IgD-negative memory B cell (primary cell): Measurements from ENCODE around the gene DPP7. TPM values are rescaled to one million over a fixed set of nuclear protein-coding genes. Genes with fewer than 3 reads are reported as not detected.
A peak's percentile ranks its signal among the peaks of the same experiment; 100 is the strongest.
"Not testable (repeated sequence)": the region's sequence is repeated elsewhere in the genome, so short reads cannot be mapped to it uniquely, and the experiment has no call there.

Experiments used
- H3K27ac Mint-ChIP-seq, 3 donors: one replicate each; pipeline ENCODE4 v1.8.0; 2020 to 2022; ENCODE audit warnings: mild to moderate bottlenecking in 3 of 3, mixed read lengths in 3 of 3, moderate library complexity in 1 of 3
- H3K27me3 Mint-ChIP-seq: one replicate; pipeline ENCODE4 v1.8.0; 2021; ENCODE audit warnings: mixed read lengths
- H3K36me3 Mint-ChIP-seq: one replicate; pipeline ENCODE4 v1.8.0; 2020; ENCODE audit warnings: mild to moderate bottlenecking, mixed read lengths
- H3K4me1 Mint-ChIP-seq, 3 donors: one replicate each; pipeline ENCODE4 v1.8.0; 2020 to 2022; ENCODE audit warnings: mixed read lengths in 3 of 3, mild to moderate bottlenecking in 1 of 3
- H3K4me3 Mint-ChIP-seq, 4 donors: one replicate each; pipeline ENCODE4 v1.8.0; 2020 to 2022; ENCODE audit warnings: mild to moderate bottlenecking in 4 of 4, mixed read lengths in 4 of 4, moderate library complexity in 3 of 4
- H3K9me3 Mint-ChIP-seq, 3 donors: one replicate each; pipeline ENCODE4 v1.8.0; 2020 to 2021; ENCODE audit warnings: mixed read lengths in 3 of 3, mild to moderate bottlenecking in 1 of 3
- polyA plus RNA-seq: library from polyadenylated mRNA; unstranded; fragments of 300-500 nt; fragmentation: Illumina TruSeq; gene quantifications from one replicate; pipeline ENCODE4 v1.2.3, GENCODE V29; 2021

Gene DPP7
- polyA plus RNA-seq, 1 donor from 2014 or later, result 110 TPM

- H3K27ac Mint-ChIP-seq, result peak within 1 kb of the TSS; percentile 77 to 96 (median 93)
- H3K36me3 Mint-ChIP-seq, result no peaks in the 10 kb centered on the region
- H3K27me3 Mint-ChIP-seq, result no peaks in the 10 kb centered on the region
- no peaks in the 10 kb centered on the region for H3K9me3 Mint-ChIP-seq
- peaks cover 16 to 17% (median 17%) of the 10 kb centered on the region in 3 donors for H3K4me1 Mint-ChIP-seq
- H3K4me3 Mint-ChIP-seq, result peak within 1 kb of the TSS; percentile 76 to 92 (median 85)
Measured at GRCh38 chr9:137070201-137070905, 44.2 kb downstream of the DPP7 start, which contains the start of gene SAPCD2. Gene SAPCD2, minus strand, starts transcription at chr9:137070557. Its CDS starts 97 bp downstream, at chr9:137070460.

GRCh38 chr9:137069508-137070091 lies 44.9 kb downstream of the DPP7 start:
- Mint-ChIP-seq H3K36me3 (no peaks in the 10 kb centered on the region), H3K27ac (no peak overlapping the region), H3K4me3 (peak overlapping the region; percentile 20 to 67 (median 30)), H3K4me1 (peaks cover 8 to 12% (median 10%) of the 10 kb centered on the region in 3 donors), H3K9me3 (no peaks in the 10 kb centered on the region), H3K27me3 (no peaks in the 10 kb centered on the region)

DNA sequence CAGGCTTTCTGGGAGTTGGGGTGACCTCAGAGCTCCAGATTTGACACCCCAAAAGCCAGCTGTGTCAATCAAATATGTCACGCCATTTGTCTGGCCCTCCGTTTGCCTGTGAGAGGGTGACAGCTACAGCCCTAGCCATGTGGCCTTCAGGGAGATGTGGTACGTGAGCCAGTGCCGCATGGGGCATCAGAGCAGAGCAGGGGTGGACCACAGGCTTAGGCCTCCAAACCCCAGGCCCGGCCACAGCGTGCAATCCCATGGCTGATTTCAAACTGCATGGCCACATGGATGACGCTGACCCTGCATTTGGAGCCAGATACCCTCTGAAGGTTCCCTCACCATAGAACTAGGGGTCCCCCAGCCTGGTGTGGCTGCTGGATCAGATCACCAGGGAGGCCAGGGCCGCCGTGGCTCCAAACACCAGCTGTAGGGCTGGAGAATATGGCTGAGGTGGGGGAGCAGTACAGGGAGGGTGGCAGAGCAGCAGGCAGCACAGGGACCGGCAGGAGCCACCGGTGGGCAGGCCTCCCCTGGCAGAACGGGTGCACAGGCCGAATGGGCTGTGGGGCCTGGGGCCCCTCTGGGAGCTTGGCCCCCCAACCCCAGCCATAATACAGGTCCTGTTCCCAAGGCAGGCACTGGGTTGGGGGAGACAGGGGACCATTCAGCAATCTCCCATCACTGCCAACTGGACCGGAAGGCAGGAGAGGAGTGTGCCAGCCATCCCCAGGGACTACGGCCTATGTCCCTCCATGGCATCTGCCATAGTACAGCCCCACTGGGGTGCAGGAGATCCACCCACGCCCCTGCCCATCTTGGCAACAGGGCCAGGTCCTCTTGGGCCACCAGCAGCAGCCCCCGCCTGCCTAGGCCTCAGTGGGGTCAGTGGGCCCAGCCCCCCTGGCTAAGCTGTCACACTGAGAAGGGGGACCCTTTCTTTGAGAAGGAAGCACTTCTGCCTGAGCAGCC lies 45.7 kb downstream of the DPP7 start:
- Mint-ChIP-seq H3K27ac (peak overlapping the region in 1 of 3 donors; percentile 34), H3K4me1 (peaks cover 6 to 14% (median 9%) of the 10 kb centered on the region in 3 donors), H3K27me3 (peaks cover 1% of the 10 kb centered on the region), H3K9me3 (no peaks in the 10 kb centered on the region), H3K4me3 (peak overlapping the region; percentile 38 to 83 (median 74)), H3K36me3 (no peaks in the 10 kb centered on the region)

GRCh38 chr9:137067860-137068538 lies 46.5 kb downstream of the DPP7 start:
- H3K36me3 Mint-ChIP-seq, result no peaks in the 10 kb centered on the region
- H3K9me3 Mint-ChIP-seq, result no peaks in the 10 kb centered on the region
- peaks cover 1% of the 10 kb centered on the region for H3K27me3 Mint-ChIP-seq
- peak overlapping the region; percentile 39 to 86 (median 76) for H3K4me3 Mint-ChIP-seq
- H3K27ac Mint-ChIP-seq, result peak overlapping the region; percentile 76 to 94 (median 91)
- H3K4me1 Mint-ChIP-seq, result peaks cover 6 to 12% (median 9%) of the 10 kb centered on the region in 3 donors

- Mint-ChIP-seq H3K36me3 (no peaks in the 10 kb centered on the region), H3K27ac (no peak overlapping the region), H3K9me3 (no peaks in the 10 kb centered on the region), H3K4me1 (peaks cover 6 to 12% (median 9%) of the 10 kb centered on the region in 3 donors), H3K27me3 (peaks cover 1% of the 10 kb centered on the region), H3K4me3 (no peak overlapping the region)
Measured at GRCh38 chr9:137066096-137066861, 48.3 kb downstream of the DPP7 start.

DNA sequence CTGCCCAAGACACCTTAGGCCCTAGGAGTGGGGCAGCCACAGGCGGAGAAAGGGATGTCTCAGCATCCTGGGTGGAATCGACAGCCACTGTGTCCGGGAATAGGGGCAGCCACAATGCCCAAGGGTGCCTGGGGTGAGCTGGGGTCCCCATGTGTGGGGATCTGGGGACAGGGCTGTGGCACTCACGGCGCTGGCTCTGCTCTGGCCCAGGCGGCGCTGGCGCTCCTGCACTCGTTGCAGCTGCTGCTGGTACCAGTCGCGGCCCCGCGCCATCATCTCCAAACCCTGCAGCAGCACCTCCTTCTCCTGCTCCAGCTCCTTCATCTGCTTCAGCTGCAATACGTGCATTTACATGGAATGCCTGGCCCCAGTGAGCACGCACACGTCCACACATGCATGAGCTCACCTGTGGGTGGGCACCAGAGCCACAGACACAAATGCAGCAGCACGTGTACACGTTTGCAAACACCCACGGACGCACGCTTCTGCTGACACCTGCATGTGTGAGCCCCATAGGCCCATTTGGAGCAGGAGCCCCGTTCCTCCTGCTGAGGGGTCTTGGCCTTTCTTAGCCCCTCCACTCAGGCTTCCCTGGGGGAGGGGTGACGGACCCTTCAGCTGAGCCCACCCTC lies 49.1 kb downstream of the DPP7 start:
- Mint-ChIP-seq H3K4me1 (peaks cover 5 to 8% (median 6%) of the 10 kb centered on the region in 3 donors), H3K36me3 (no peaks in the 10 kb centered on the region), H3K9me3 (no peaks in the 10 kb centered on the region), H3K4me3 (no peak overlapping the region), H3K27me3 (peaks cover 1% of the 10 kb centered on the region), H3K27ac (no peak overlapping the region)

GRCh38 chr9:137064880-137065164 lies 49.7 kb downstream of the DPP7 start:
- Mint-ChIP-seq H3K27me3 (peaks cover 1% of the 10 kb centered on the region), H3K36me3 (no peaks in the 10 kb centered on the region), H3K27ac (no peak overlapping the region), H3K9me3 (no peaks in the 10 kb centered on the region), H3K4me1 (peaks cover 5 to 8% (median 6%) of the 10 kb centered on the region in 3 donors), H3K4me3 (no peak overlapping the region)

GRCh38 chr9:137064027-137064879 lies 50.3 kb downstream of the DPP7 start:
- Mint-ChIP-seq H3K27me3 (peaks cover 1% of the 10 kb centered on the region), H3K4me1 (peaks cover 5 to 7% (median 6%) of the 10 kb centered on the region in 3 donors), H3K9me3 (no peaks in the 10 kb centered on the region), H3K27ac (peak overlapping the region in 1 of 3 donors; percentile 72), H3K4me3 (no peak overlapping the region), H3K36me3 (no peaks in the 10 kb centered on the region)

GRCh38 chr9:137063311-137064026 lies 51.1 kb downstream of the DPP7 start:
- H3K4me3 Mint-ChIP-seq, result no peak overlapping the region
- H3K36me3 Mint-ChIP-seq, result no peaks in the 10 kb centered on the region
- peak overlapping the region in 1 of 3 donors; percentile 72 for H3K27ac Mint-ChIP-seq
- H3K27me3 Mint-ChIP-seq, result peaks cover 1% of the 10 kb centered on the region
- peaks cover 5 to 7% (median 6%) of the 10 kb centered on the region in 3 donors for H3K4me1 Mint-ChIP-seq
- no peaks in the 10 kb centered on the region for H3K9me3 Mint-ChIP-seq

GRCh38 chr9:137062798-137063197 lies 51.7 kb downstream of the DPP7 start:
- H3K4me3 Mint-ChIP-seq, H3K27me3 Mint-ChIP-seq, H3K27ac Mint-ChIP-seq, H3K9me3 Mint-ChIP-seq, H3K36me3 Mint-ChIP-seq, H3K4me1 Mint-ChIP-seq: not testable (repeated sequence)

DNA sequence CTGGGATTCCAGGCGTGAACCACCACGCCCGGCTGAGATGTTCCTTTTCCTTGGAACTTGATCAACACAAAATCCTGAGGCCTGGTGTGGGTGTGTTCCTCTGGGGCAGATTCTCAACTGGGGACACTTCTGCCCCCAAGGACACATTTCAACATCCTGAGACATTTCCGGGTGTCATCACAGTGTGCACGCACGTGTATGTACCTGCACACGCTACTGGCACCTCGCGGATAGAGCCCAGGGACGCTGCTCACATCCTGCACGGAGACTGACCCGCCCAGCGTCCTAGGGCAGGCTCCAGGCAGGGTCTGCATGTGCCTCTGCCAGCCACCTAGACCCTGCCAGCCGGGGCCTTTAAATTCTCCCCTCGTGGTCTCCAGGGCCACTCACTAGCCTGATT lies 52.1 kb downstream of the DPP7 start:
- no peak overlapping the region for H3K27ac Mint-ChIP-seq
- no peaks in the 10 kb centered on the region for H3K9me3 Mint-ChIP-seq
- no peaks in the 10 kb centered on the region for H3K36me3 Mint-ChIP-seq
- H3K4me3 Mint-ChIP-seq, result no peak overlapping the region
- peaks cover 1% of the 10 kb centered on the region for H3K27me3 Mint-ChIP-seq
- H3K4me1 Mint-ChIP-seq, result peaks cover 0 to 3% (median 0%) of the 10 kb centered on the region in 3 donors
